HFF-Myc (cell line): ENCODE data around the gene BNC2.

ENCODE experiments used
- DNase-seq: peaks from one replicate; pipeline ENCODE4 v3.0.0-alpha.2; 2011; ENCODE audit warnings: low read depth; ENCODE audit errors: extremely low read depth
- H3K4me3 ChIP-seq: replicated peaks from 2 replicates; pipeline ENCODE4 v1.5.1; 2011; ENCODE audit warnings: low read depth, mild to moderate bottlenecking, control low read depth, low read length
- CTCF ChIP-seq: IDR thresholded peaks from 2 replicates; pipeline ENCODE4 v1.5.1; 2012; ENCODE audit warnings: mild to moderate bottlenecking, low read depth, low read length, control low read depth; ENCODE audit errors: missing control alignments

The BNC2 gene

GRCh38 chr9:16787724-16788123 is 82.7 kb downstream of the BNC2 start:
- TF ChIP-seq CTCF: no peak
- no peak for DNase-seq
- H3K4me3 ChIP-seq: no peak overlapping the region

DNA sequence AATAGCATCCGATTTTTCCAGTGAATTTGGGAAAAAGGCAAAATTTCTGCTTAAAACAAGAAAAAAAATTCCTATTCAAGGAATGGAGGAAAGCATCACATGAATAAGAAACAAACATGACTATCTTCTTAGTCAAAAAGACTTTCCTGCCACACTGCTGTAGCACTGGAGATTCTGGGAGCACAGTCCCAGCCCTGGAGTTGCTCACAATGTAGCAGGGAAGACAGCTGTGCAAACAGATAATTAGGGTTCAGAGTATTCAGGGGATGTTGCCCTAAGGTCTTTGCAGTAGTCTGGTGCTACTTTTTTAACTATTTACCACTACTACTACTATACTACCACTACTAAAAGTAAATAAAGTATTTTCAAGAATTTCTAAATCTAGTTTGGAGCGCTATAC is 86.5 kb downstream of the BNC2 start:
- no peak for DNase-seq
- H3K4me3 ChIP-seq: no peak overlapping the region
- no peak for TF ChIP-seq CTCF

- DNase-seq: no peak
- TF ChIP-seq CTCF: no peak
- H3K4me3 ChIP-seq: no peak overlapping the region
These were observed 88.0 kb downstream of the BNC2 start for GRCh38 chr9:16782490-16782889.

DNA sequence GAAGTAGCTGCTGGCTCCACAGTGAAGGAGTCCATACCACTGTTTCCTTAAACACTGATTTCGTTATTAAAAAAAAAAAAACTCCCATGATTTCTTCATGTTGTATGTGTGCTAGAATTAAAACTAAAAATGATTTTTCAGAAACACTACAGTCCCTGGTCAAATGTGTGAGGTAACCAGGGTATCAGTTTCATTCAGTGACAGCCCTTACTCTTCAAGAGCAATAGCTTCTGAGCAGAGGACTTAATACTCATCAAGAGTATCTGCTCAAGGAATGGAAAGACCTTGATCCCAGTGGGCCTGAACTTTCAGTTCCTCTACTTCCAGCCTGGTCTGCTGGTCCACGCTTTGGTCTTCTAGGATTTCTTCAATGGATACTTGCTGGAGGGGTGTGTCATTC is 95.1 kb downstream of the BNC2 start:
- no peak overlapping the region for H3K4me3 ChIP-seq
- no peak for DNase-seq
- TF ChIP-seq CTCF: no peak

DNA sequence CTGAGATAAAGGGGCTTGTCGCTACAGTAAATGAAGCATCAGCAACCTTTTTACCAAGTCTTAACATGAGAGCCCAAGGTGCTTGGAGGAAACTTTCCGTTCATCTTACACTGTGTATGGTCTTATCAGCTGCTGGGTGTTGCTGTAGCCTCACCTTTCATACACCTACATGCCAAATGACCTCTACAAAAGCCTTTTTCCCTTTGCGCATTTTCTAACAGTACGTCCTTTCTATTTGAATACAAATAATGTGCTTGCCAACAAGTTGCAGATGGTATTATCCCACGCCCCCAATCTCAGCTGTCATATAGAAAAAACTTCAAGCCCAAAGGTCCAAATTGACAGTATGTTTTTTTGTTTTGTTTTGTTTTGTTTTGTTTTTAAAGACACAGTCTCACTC is 96.9 kb downstream of the BNC2 start:
- DNase-seq: no peak
- no peak overlapping the region for H3K4me3 ChIP-seq
- TF ChIP-seq CTCF: no peak

GRCh38 chr9:16773116-16773515 is 97.4 kb downstream of the BNC2 start:
- no peak for DNase-seq
- TF ChIP-seq CTCF: no peak
- H3K4me3 ChIP-seq: no peak overlapping the region

DNA sequence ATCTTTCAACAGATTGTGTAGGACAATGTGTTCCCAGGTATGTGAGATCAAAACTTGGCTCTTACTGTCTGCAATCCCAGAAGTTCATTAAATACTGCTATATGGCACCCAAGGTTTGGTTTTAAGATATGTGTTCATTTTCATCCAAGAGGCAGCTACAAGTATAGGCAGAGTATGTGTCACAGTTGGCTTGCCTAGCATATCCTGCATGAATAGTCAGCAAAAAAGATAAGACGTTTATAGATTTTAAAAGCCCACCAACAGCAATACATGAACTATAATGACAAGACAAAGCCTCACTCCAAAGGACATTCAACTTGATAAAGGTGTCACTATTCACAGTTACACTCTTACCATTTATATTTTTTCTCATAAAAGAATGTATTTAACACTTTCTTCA is 99.1 kb downstream of the BNC2 start:
- no peak for TF ChIP-seq CTCF
- no peak overlapping the region for H3K4me3 ChIP-seq
- DNase-seq: no peak
